H1 (cell line): ENCODE results near the gene CGNL1. TPM values are rescaled to one million over a fixed set of nuclear protein-coding genes. Genes with fewer than 3 reads are reported as not detected.

Experiments used
- CEBPB ChIP-seq: IDR thresholded peaks from 2 replicates; pipeline ENCODE4 v1.6.1; 2012; ENCODE audit warnings: low read depth, low read length
- CTCF ChIP-seq, 3 experiments: IDR thresholded peaks; 1 replicate in 2 of 3; 2 replicates in 1 of 3; pipeline versions ENCODE4 v1.5.1 to v1.6.1; 2011; ENCODE audit warnings: low read length in 3 of 3, mild to moderate bottlenecking in 3 of 3, inconsistent platforms in 2 of 3, low read depth in 1 of 3, moderate library complexity in 1 of 3; ENCODE audit not compliant: insufficient read depth in 1 of 3; ENCODE audit errors: control extremely low read depth in 1 of 3
- EGR1 ChIP-seq: IDR thresholded peaks from 2 replicates; pipeline ENCODE4 v1.6.1; 2011; ENCODE audit warnings: low read depth, low read length, borderline replicate concordance
- POLR2AphosphoS5 ChIP-seq: IDR thresholded peaks from 2 replicates; pipeline ENCODE4 v1.6.1; 2011; ENCODE audit warnings: low read depth, low read length
- SIN3A ChIP-seq, 2 experiments: IDR thresholded peaks in 1 of 2; conservative IDR thresholded peaks in 1 of 2; 2 replicates each; pipeline ENCODE4 v1.6.1; 2011 to 2012; ENCODE audit warnings: low read length in 2 of 2, improper control_type of control experiment in 1 of 2, low read depth in 1 of 2, mild to moderate bottlenecking in 1 of 2
- USF2 ChIP-seq: IDR thresholded peaks from 2 replicates; pipeline ENCODE4 v1.6.1; 2011; ENCODE audit warnings: low read length, improper control_type of control experiment
- polyA plus RNA-seq, 7 experiments: library from polyadenylated mRNA; depleted of rRNA in 3 of 7; stranded (reverse) in 5 of 7; unstranded in 2 of 7; fragments of >200 nt in 5 of 7; fragments of 200-250 nt in 2 of 7; gene quantifications; 1 replicate in 5 of 7; 2 replicates in 1 of 7; 4 replicates in 1 of 7; pipeline versions ENCODE4 v1.2.1 to v1.2.3, GENCODE V29; 2011 to 2013; ENCODE audit warnings: missing spikeins in 2 of 7, mixed read lengths in 2 of 7
- total RNA-seq: library from RNA; stranded (reverse); fragmentation: NEBNext Ultra II Directional; extraction: Animal tissue kit (Norgen Biotek cat#: 25700); gene quantifications from 2 replicates; pipeline ENCODE4 v1.2.1, GENCODE V29; 2021
- TF ChIP-seq, protein P1 (sequence below): fragments of 300-600 bp; sonication (generic); IDR thresholded peaks from 2 replicates; pipeline ENCODE4 v1.7.1; 2012; ENCODE audit warnings: low read length, moderate library complexity, mild to moderate bottlenecking, inconsistent platforms; ENCODE audit not compliant: insufficient replicate concordance

Gene CGNL1
- total and polyA plus RNA-seq, 2 of the 8 experiments (the other 6 are each of a cell fraction or from before 2014, with no cell fraction given) = 21.8 to 75.6 TPM

DNA sequence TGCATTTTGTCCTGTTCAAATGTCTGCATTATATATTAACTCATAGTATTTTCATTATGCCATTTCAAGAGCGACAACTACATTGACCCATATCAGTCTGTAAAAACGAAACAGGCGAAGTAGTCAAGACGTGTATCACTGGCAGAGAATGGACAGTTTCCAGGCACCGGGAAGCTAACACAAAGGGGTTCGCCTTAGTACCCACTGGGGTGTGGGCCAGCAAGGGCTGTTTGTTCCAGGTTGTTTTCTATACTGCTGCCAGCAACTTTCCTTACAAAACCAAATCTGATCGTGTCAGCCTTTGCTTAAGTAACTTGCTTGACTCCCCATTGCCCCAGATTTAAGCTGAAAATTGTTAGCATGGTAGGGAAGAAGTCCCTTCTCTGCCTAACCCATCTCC, 87.1 kb downstream of the CGNL1 start (continued):
- no peak for TF ChIP-seq CTCF (IDR thresholded peaks at IDR 0.05; ENCODE audit: control extremely low read depth in 1 of 3, insufficient read depth in 1 of 3, low read depth in 1 of 3, low read length in 3 of 3)
- TF ChIP-seq USF2 = no peak
- no peak for TF ChIP-seq POLR2AphosphoS5
- TF ChIP-seq CEBPB = no peak
- TF ChIP-seq, protein P1, sequence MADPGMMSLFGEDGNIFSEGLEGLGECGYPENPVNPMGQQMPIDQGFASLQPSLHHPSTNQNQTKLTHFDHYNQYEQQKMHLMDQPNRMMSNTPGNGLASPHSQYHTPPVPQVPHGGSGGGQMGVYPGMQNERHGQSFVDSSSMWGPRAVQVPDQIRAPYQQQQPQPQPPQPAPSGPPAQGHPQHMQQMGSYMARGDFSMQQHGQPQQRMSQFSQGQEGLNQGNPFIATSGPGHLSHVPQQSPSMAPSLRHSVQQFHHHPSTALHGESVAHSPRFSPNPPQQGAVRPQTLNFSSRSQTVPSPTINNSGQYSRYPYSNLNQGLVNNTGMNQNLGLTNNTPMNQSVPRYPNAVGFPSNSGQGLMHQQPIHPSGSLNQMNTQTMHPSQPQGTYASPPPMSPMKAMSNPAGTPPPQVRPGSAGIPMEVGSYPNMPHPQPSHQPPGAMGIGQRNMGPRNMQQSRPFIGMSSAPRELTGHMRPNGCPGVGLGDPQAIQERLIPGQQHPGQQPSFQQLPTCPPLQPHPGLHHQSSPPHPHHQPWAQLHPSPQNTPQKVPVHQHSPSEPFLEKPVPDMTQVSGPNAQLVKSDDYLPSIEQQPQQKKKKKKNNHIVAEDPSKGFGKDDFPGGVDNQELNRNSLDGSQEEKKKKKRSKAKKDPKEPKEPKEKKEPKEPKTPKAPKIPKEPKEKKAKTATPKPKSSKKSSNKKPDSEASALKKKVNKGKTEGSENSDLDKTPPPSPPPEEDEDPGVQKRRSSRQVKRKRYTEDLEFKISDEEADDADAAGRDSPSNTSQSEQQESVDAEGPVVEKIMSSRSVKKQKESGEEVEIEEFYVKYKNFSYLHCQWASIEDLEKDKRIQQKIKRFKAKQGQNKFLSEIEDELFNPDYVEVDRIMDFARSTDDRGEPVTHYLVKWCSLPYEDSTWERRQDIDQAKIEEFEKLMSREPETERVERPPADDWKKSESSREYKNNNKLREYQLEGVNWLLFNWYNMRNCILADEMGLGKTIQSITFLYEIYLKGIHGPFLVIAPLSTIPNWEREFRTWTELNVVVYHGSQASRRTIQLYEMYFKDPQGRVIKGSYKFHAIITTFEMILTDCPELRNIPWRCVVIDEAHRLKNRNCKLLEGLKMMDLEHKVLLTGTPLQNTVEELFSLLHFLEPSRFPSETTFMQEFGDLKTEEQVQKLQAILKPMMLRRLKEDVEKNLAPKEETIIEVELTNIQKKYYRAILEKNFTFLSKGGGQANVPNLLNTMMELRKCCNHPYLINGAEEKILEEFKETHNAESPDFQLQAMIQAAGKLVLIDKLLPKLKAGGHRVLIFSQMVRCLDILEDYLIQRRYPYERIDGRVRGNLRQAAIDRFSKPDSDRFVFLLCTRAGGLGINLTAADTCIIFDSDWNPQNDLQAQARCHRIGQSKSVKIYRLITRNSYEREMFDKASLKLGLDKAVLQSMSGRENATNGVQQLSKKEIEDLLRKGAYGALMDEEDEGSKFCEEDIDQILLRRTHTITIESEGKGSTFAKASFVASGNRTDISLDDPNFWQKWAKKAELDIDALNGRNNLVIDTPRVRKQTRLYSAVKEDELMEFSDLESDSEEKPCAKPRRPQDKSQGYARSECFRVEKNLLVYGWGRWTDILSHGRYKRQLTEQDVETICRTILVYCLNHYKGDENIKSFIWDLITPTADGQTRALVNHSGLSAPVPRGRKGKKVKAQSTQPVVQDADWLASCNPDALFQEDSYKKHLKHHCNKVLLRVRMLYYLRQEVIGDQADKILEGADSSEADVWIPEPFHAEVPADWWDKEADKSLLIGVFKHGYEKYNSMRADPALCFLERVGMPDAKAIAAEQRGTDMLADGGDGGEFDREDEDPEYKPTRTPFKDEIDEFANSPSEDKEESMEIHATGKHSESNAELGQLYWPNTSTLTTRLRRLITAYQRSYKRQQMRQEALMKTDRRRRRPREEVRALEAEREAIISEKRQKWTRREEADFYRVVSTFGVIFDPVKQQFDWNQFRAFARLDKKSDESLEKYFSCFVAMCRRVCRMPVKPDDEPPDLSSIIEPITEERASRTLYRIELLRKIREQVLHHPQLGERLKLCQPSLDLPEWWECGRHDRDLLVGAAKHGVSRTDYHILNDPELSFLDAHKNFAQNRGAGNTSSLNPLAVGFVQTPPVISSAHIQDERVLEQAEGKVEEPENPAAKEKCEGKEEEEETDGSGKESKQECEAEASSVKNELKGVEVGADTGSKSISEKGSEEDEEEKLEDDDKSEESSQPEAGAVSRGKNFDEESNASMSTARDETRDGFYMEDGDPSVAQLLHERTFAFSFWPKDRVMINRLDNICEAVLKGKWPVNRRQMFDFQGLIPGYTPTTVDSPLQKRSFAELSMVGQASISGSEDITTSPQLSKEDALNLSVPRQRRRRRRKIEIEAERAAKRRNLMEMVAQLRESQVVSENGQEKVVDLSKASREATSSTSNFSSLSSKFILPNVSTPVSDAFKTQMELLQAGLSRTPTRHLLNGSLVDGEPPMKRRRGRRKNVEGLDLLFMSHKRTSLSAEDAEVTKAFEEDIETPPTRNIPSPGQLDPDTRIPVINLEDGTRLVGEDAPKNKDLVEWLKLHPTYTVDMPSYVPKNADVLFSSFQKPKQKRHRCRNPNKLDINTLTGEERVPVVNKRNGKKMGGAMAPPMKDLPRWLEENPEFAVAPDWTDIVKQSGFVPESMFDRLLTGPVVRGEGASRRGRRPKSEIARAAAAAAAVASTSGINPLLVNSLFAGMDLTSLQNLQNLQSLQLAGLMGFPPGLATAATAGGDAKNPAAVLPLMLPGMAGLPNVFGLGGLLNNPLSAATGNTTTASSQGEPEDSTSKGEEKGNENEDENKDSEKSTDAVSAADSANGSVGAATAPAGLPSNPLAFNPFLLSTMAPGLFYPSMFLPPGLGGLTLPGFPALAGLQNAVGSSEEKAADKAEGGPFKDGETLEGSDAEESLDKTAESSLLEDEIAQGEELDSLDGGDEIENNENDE = no peak
- no peak for TF ChIP-seq SIN3A (conservative IDR thresholded peaks at IDR 0.05 in 1 of 2, IDR thresholded peaks at IDR 0.05 in 1 of 2; ENCODE audit: low read depth in 1 of 2, low read length in 2 of 2)
- TF ChIP-seq EGR1 = no peak
- TF ChIP-seq, all 59 proteins: peak for 0
